Epithelial cell of proximal tubule (primary cell): ENCODE results near the gene UPK1A. TPM values are rescaled to one million over a fixed set of nuclear protein-coding genes. Genes with fewer than 3 reads are reported as not detected.

Experiments used
- DNase-seq: peaks from one replicate; pipeline ENCODE4 v3.0.0-alpha.2; 2011; ENCODE audit warnings: low read depth
- H3K4me3 ChIP-seq: 2 replicates; pipeline ENCODE4 v1.5.1; 2011; ENCODE audit warnings: low read depth, mild to moderate bottlenecking, low read length
- CTCF ChIP-seq: conservative IDR thresholded peaks from 2 replicates; pipeline ENCODE4 v1.5.1; 2012; ENCODE audit warnings: low read depth, mild to moderate bottlenecking, low read length
- total RNA-seq: library from RNA; depleted of rRNA; stranded (reverse); fragments of >200 nt; gene quantifications from 2 replicates; pipeline ENCODE4 v1.2.3, GENCODE V29; 2015

UPK1A gene
- total RNA-seq, 1 donor from 2014 or later, result not detected

- TF ChIP-seq CTCF, result no peak
- no peak for DNase-seq
- no peak overlapping the region for H3K4me3 ChIP-seq
Measured at GRCh38 chr19:35637165-35637564, 29.2 kb upstream of the UPK1A start.

- no peak for DNase-seq
- no peak for TF ChIP-seq CTCF
Measured at GRCh38 chr19:35639321-35639639, 27.0 kb upstream of the UPK1A start.

GRCh38 chr19:35639863-35640262 lies 26.5 kb upstream of the UPK1A start:
- no peak for DNase-seq
- no peak overlapping the region for H3K4me3 ChIP-seq
- no peak for TF ChIP-seq CTCF

More at GRCh38 chr19:35639321-35639639, 27.0 kb upstream of the UPK1A start:
- H3K4me3 ChIP-seq, result no peak overlapping the region

GRCh38 chr19:35641515-35642151 lies 24.7 kb upstream of the UPK1A start, which contains the start of gene ETV2:
Gene ETV2, plus strand, starts transcription at chr19:35641745. Its CDS starts 716 bp downstream, at chr19:35642461.
- TF ChIP-seq CTCF, result no peak
- H3K4me3 ChIP-seq, result no peak within 1 kb of the TSS
- DNase-seq, result no peak

- H3K4me3 ChIP-seq, result no peak overlapping the region
- no peak for TF ChIP-seq CTCF
- no peak for DNase-seq
Measured at GRCh38 chr19:35642312-35642711, 24.0 kb upstream of the UPK1A start.

- H3K4me3 ChIP-seq, result peak overlapping the region; percentile 71
- DNase-seq, result no peak
- TF ChIP-seq CTCF, result no peak
Measured at GRCh38 chr19:35642798-35643254, 23.5 kb upstream of the UPK1A start.
